Stimulated activated CD4-positive, alpha-beta T cell treated with anti-CD3 and anti-CD28 coated beads, Interleukin-15, amount 100 ng/mL, for 1 hour (primary cell): Measurements from ENCODE around the gene MICAL2.

Experiments used
- DNase-seq, 2 donors: peaks; one replicate each; pipeline ENCODE4 v3.0.0-alpha.2; 2020; ENCODE audit warnings: low read depth in 1 of 2, low spot score in 1 of 2

The MICAL2 gene

GRCh38 chr11:12166299-12167060, 56.1 kb downstream of the MICAL2 start:
- no peak for DNase-seq

- DNase-seq: no peak
These were observed 56.9 kb downstream of the MICAL2 start for GRCh38 chr11:12167061-12168000.

DNA sequence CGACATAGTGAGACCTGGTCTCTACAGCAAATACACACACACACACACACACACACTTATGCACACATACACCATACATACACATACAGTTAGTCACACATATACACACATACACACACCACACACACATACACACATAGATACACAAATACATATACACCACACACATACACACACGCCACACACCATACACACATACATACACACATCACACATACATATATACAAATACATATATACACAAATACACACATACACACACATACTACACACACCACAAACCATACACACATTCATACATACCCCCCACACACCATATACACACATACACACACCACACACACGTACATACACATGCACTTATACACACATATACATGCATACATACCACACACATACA, 57.7 kb downstream of the MICAL2 start:
- no peak for DNase-seq

DNA sequence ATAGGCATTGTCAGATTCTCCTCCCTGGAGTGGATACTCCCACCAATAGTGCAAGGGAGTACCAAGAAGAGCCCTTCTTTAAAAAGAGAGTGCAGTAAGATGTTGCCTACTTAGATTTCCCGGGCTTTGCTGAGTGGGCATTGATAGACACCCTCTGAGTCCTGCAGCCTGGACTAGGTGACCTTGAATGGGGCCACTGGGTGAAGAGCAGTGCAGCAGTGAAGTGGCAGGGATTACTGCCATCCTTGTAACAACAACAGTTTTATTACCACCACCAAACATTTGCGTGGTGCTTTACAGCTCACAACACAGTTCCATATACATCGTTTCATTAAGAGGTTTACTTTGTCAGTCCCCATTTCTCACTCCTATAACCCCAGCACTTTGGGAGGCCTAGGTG, 59.4 kb downstream of the MICAL2 start:
- DNase-seq: no peak

- no peak for DNase-seq
These were observed 60.1 kb downstream of the MICAL2 start for GRCh38 chr11:12170501-12170900.

- DNase-seq: no peak
These were observed 60.6 kb downstream of the MICAL2 start for GRCh38 chr11:12170984-12171383.

- no peak for DNase-seq
These were observed 61.5 kb downstream of the MICAL2 start for GRCh38 chr11:12171921-12172320.

DNA sequence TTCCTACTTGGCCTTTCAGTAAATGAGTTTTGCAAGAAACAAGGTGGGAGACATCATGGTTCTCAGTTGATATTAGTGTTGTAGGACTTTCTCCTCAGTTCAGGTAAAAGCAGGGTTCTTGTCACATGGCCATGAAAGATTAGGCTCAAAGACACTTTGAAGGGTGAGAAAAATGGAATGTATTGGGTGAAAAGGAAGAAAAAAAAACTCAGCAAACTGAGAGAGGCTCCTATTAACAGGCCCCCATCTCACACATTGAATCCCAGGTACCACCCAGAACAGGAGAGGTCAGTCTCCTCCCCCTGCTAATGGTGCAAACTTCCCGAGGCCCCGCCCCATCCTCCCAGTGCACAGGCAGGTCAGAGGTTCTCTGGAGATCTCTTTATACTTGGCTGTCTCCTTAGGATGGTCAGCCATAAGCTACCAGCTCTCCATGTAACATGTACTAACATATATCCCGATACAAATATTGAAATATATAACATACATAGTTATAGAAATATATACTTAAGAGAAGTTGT, 62.2 kb downstream of the MICAL2 start:
- DNase-seq: no peak

- DNase-seq: no peak
These were observed 62.7 kb downstream of the MICAL2 start for GRCh38 chr11:12173111-12173510.

GRCh38 chr11:12174128-12174476, 63.7 kb downstream of the MICAL2 start:
- DNase-seq: no peak

GRCh38 chr11:12174477-12175143, 64.2 kb downstream of the MICAL2 start:
- DNase-seq: no peak

- no peak for DNase-seq
These were observed 65.4 kb downstream of the MICAL2 start for GRCh38 chr11:12175694-12176241.

- no peak for DNase-seq
These were observed 66.0 kb downstream of the MICAL2 start for GRCh38 chr11:12176410-12176809.

DNA sequence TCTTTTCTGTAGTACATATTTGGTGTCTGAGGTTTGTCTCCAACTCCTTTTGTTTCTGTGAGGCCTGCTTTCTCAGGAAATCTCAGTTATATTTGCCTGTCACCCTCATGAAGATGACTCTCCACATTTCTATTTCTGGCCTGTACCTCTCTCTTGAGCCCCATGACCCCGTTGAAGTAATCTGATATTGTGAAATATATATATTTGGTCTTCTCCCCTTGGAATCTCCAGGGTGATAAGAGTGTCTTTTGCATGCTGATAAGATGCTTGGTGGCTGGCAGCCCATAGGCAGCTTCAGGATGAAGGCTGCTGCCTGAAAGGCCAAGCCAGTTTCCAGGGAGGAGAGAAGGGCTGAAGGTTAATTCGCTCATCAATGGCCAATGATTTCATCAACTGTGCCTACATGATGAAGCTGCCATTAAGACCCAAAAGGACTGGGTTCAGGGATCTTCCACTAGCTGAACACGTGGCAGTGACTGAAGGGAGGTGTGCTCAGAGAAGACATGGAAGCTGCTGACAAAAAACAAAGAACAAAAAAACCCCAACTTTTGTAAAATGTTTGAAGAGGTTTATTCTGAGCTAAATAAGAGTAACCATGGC, 67.4 kb downstream of the MICAL2 start:
- DNase-seq: no peak

DNA sequence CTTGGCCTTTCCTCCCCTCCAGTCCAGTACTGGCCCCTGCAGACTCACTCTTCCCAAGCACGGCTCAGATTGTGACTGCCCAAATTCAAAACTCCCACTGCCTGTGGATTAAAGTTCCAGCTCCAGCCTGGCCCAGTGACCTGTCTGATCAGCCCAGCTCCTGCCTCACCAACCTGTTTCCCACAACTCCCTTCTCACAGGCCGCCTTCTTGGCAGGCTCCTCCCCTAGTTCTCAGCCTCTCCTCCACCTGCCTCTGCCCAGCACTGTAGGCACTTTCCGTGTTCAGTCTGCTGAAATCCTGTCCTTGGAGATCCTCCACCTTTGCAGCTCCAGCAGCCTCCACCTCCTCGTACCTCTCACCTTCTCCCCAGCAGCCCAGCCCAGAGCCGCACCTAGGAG, 68.6 kb downstream of the MICAL2 start:
- DNase-seq: no peak

GRCh38 chr11:12179531-12179930, 69.1 kb downstream of the MICAL2 start:
- no peak for DNase-seq

GRCh38 chr11:12180257-12181205, 70.1 kb downstream of the MICAL2 start:
- DNase-seq: no peak

- DNase-seq: no peak
These were observed 71.9 kb downstream of the MICAL2 start for GRCh38 chr11:12182302-12182675.

DNA sequence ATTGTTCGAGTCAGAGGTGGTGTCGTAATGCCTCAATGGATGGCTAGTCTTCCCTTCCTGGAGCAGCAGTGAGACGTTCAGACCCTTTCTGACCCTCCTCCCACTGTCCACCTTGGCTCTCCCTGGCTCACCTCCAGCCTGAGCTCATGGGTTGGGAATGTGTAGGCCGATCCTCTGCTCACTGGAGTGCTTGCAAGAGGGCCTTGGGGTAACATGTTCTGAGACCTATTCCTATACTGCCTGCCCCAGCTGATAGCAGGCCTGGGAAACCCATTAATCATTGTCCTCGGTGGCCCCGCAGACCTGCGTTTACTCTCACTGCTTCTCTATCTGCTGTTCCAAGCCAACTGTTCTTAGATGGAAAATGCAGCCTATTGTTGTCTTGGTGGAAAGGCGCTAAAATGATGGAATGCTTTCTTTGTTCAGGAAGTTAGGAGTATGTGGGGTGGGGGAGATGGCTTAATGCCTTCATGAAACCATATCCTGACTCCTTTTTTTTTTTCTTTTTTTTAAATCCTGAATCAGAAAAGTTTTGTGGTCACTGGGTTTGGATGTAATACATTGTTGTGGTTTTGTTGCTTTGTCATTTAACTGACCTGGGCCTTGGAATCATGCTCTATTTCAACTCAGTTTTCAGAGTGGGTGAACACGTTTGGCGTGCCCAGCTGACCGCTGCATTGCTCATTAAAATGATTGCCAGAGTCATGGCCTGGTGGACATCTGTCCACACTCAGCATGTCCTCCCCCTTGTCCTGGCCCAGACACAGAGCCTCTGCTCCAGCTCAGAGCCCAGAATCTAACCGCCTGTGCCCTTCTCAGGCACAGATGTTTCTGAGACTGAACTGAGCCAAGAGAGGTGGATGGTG, 72.5 kb downstream of the MICAL2 start:
- DNase-seq: no peak
